Measurements from ENCODE around the gene CCR6. TPM values are rescaled to one million over a fixed set of nuclear protein-coding genes. Genes with fewer than 3 reads are reported as not detected.

The CCR6 gene
- total and polyA plus RNA-seq, 9 donors = 0.11 to 0.76 TPM; not detected in 7

DNA sequence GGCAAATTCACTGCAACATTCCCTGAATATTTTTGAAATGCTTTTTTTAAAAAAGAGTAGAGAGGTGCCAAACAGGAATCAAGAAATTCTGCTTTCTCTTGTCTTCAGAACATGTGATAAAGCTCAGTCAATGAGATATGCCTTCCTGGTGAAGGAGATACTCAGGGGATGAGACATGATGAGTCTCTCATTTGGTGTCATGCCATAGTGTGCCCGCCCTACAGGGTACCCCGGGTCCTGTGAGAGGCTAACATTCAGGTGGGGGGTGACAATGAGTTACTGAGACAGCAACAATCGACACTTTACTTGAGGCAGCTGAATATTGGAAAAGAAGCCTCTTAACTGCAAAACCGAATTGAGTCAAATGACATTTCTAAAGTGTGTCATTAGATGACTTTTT lies 6.7 kb downstream of the CCR6 start:
- no peaks in the 10 kb centered on the region for H3K9me3 ChIP-seq (replicated peaks; ENCODE audit: control insufficient read depth, low read depth, low read length)
- H3K27ac ChIP-seq (ENCODE audit: low read length) = no peak overlapping the region
- 88% methylated on average over 4 of the region's 4 CpGs for WGBS (ENCODE audit: insufficient coverage)
- H3K4me3 ChIP-seq (ENCODE audit: low read length) = no peak overlapping the region
- peaks cover 2% of the 10 kb centered on the region for H3K27me3 ChIP-seq (ENCODE audit: control insufficient read depth, insufficient read depth, low read length)
- no peak for DNase-seq
- H3K36me3 ChIP-seq (ENCODE audit: control insufficient read depth, insufficient read depth, low read length) = no peaks in the 10 kb centered on the region
- H3K4me1 ChIP-seq (ENCODE audit: control insufficient read depth, insufficient read depth, low read length) = no peaks in the 10 kb centered on the region

GRCh38 chr6:167130008-167130677 lies 7.2 kb downstream of the CCR6 start:
- no peak for DNase-seq
- H3K36me3 ChIP-seq (ENCODE audit: control insufficient read depth, insufficient read depth, low read length) = no peaks in the 10 kb centered on the region
- peaks cover 2% of the 10 kb centered on the region for H3K27me3 ChIP-seq (ENCODE audit: control insufficient read depth, insufficient read depth, low read length)
- no peak overlapping the region for H3K27ac ChIP-seq (ENCODE audit: low read length)
- no peaks in the 10 kb centered on the region for H3K4me1 ChIP-seq (ENCODE audit: control insufficient read depth, insufficient read depth, low read length)
- H3K4me3 ChIP-seq (ENCODE audit: low read length) = no peak overlapping the region
- 100% methylated on average over 1 of the region's 6 CpGs for WGBS (ENCODE audit: insufficient coverage)
- H3K9me3 ChIP-seq (replicated peaks; ENCODE audit: control insufficient read depth, low read depth, low read length) = no peaks in the 10 kb centered on the region

GRCh38 chr6:167130712-167131684 lies 8.1 kb downstream of the CCR6 start:
- H3K4me1 ChIP-seq (ENCODE audit: control insufficient read depth, insufficient read depth, low read length) = no peaks in the 10 kb centered on the region
- 80% methylated on average over 26 of the region's 33 CpGs for WGBS (ENCODE audit: insufficient coverage)
- DNase-seq = no peak
- H3K27ac ChIP-seq (ENCODE audit: low read length) = no peak overlapping the region
- H3K27me3 ChIP-seq (ENCODE audit: control insufficient read depth, insufficient read depth, low read length) = peaks cover 2% of the 10 kb centered on the region
- no peak overlapping the region for H3K4me3 ChIP-seq (ENCODE audit: low read length)
- H3K36me3 ChIP-seq (ENCODE audit: control insufficient read depth, insufficient read depth, low read length) = no peaks in the 10 kb centered on the region
- no peaks in the 10 kb centered on the region for H3K9me3 ChIP-seq (replicated peaks; ENCODE audit: control insufficient read depth, low read depth, low read length)

DNA sequence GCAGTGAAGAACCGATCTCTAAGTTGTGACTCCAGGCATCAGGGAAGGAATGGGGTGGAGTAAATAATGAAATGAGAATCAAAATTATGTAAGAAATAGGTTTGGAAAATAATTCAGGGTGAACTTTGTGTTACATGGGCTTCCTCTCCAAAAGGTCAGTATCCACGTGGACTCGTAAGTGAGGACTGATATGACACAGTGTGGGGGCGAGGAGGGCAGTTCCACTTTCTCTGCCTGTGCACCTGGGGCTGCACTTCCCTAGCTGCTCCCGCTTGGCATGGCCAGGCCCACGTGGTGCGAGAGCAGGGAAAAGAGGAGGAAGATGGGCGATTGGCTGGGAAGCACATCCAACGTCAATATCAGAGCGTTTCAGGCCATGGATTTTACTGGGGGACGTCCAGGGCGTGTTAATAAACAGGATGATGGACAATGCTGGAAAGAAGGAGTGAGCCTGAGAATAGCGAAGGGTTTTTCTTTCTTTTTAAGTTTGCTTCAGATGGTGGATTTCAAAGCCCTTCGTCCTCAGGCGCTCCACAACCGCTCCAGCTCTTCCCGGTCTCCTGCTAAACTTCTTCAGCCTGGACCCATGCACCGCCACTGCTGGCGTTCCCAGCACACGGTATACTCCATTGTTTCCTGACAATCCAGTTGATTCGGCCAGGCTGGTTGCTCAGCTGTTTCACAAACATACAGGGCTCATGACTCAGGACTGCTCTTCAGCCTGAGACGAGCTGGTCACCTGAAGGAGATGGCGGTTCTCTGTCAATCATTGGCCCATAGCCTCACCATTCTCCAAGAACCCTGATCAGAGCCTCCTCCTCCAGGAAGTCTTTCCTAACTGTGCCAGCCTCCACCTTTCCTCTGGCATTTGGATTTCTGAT lies 11.8 kb downstream of the CCR6 start:
- Histone ChIP-seq H3K4me3 (ENCODE audit: low read length) (no peak overlapping the region), H3K4me1 (ENCODE audit: control insufficient read depth, insufficient read depth, low read length) (no peaks in the 10 kb centered on the region), H3K27ac (ENCODE audit: low read length) (no peak overlapping the region), H3K36me3 (ENCODE audit: control insufficient read depth, insufficient read depth, low read length) (no peaks in the 10 kb centered on the region), H3K27me3 (ENCODE audit: control insufficient read depth, insufficient read depth, low read length) (peaks cover 2% of the 10 kb centered on the region), H3K9me3 (replicated peaks; ENCODE audit: control insufficient read depth, low read depth, low read length) (no peaks in the 10 kb centered on the region)
- 80% methylated on average over 23 of the region's 23 CpGs for WGBS (ENCODE audit: insufficient coverage)
- no peak for DNase-seq

- H3K4me1 ChIP-seq (ENCODE audit: control insufficient read depth, insufficient read depth, low read length) = peaks cover 10% of the 10 kb centered on the region
- H3K36me3 ChIP-seq (ENCODE audit: control insufficient read depth, insufficient read depth, low read length) = no peaks in the 10 kb centered on the region
- no peak overlapping the region for H3K4me3 ChIP-seq (ENCODE audit: low read length)
- H3K27ac ChIP-seq (ENCODE audit: low read length) = no peak overlapping the region
- no peaks in the 10 kb centered on the region for H3K9me3 ChIP-seq (replicated peaks; ENCODE audit: control insufficient read depth, low read depth, low read length)
- WGBS (ENCODE audit: insufficient coverage) = 67% methylated on average over 6 of the region's 13 CpGs
- DNase-seq = no peak
- peaks cover 2% of the 10 kb centered on the region for H3K27me3 ChIP-seq (ENCODE audit: control insufficient read depth, insufficient read depth, low read length)
These were observed 13.5 kb downstream of the CCR6 start for GRCh38 chr6:167136376-167136775.

GRCh38 chr6:167137081-167137480 lies 14.2 kb downstream of the CCR6 start:
- 70% methylated on average over 7 of the region's 10 CpGs for WGBS (ENCODE audit: insufficient coverage)
- Histone ChIP-seq H3K4me3 (ENCODE audit: low read length) (no peak overlapping the region), H3K27ac (ENCODE audit: low read length) (no peak overlapping the region), H3K4me1 (ENCODE audit: control insufficient read depth, insufficient read depth, low read length) (peaks cover 15% of the 10 kb centered on the region), H3K36me3 (ENCODE audit: control insufficient read depth, insufficient read depth, low read length) (no peaks in the 10 kb centered on the region), H3K27me3 (ENCODE audit: control insufficient read depth, insufficient read depth, low read length) (no peaks in the 10 kb centered on the region), H3K9me3 (replicated peaks; ENCODE audit: control insufficient read depth, low read depth, low read length) (no peaks in the 10 kb centered on the region)
- DNase-seq = no peak

GRCh38 chr6:167137881-167138280 lies 15.0 kb downstream of the CCR6 start:
- 32% methylated on average over 4 of the region's 6 CpGs for WGBS (ENCODE audit: insufficient coverage)
- peaks cover 15% of the 10 kb centered on the region for H3K4me1 ChIP-seq (ENCODE audit: control insufficient read depth, insufficient read depth, low read length)
- DNase-seq = no peak
- no peak overlapping the region for H3K4me3 ChIP-seq (ENCODE audit: low read length)
- no peaks in the 10 kb centered on the region for H3K36me3 ChIP-seq (ENCODE audit: control insufficient read depth, insufficient read depth, low read length)
- H3K27ac ChIP-seq (ENCODE audit: low read length) = no peak overlapping the region
- H3K27me3 ChIP-seq (ENCODE audit: control insufficient read depth, insufficient read depth, low read length) = no peaks in the 10 kb centered on the region
- no peaks in the 10 kb centered on the region for H3K9me3 ChIP-seq (replicated peaks; ENCODE audit: control insufficient read depth, low read depth, low read length)

GRCh38 chr6:167139761-167140160 lies 16.9 kb downstream of the CCR6 start:
- Histone ChIP-seq H3K36me3 (ENCODE audit: control insufficient read depth, insufficient read depth, low read length) (no peaks in the 10 kb centered on the region), H3K4me3 (ENCODE audit: low read length) (no peak overlapping the region), H3K9me3 (replicated peaks; ENCODE audit: control insufficient read depth, low read depth, low read length) (no peaks in the 10 kb centered on the region), H3K27ac (ENCODE audit: low read length) (no peak overlapping the region), H3K4me1 (ENCODE audit: control insufficient read depth, insufficient read depth, low read length) (peaks cover 15% of the 10 kb centered on the region), H3K27me3 (ENCODE audit: control insufficient read depth, insufficient read depth, low read length) (peaks cover 9% of the 10 kb centered on the region)
- no CpG with 5 or more reads among the region's 4 CpGs for WGBS (ENCODE audit: insufficient coverage)
- no peak for DNase-seq

- DNase-seq = peak; percentile 59
- peaks cover 15% of the 10 kb centered on the region for H3K4me1 ChIP-seq (ENCODE audit: control insufficient read depth, insufficient read depth, low read length)
- no peaks in the 10 kb centered on the region for H3K36me3 ChIP-seq (ENCODE audit: control insufficient read depth, insufficient read depth, low read length)
- no peak overlapping the region for H3K4me3 ChIP-seq (ENCODE audit: low read length)
- H3K27me3 ChIP-seq (ENCODE audit: control insufficient read depth, insufficient read depth, low read length) = peaks cover 11% of the 10 kb centered on the region
- H3K27ac ChIP-seq (ENCODE audit: low read length) = peak overlapping the region; percentile 26
- WGBS (ENCODE audit: insufficient coverage) = 29% methylated on average over 5 of the region's 10 CpGs
- H3K9me3 ChIP-seq (replicated peaks; ENCODE audit: control insufficient read depth, low read depth, low read length) = no peaks in the 10 kb centered on the region
These were observed 17.9 kb downstream of the CCR6 start for GRCh38 chr6:167140589-167141474.

Data from muscle of leg (tissue), 11 donors.